ENCODE results near the gene LRRC75B.

LRRC75B gene

GRCh38 chr22:24576778-24577177 is 16.1 kb downstream of the LRRC75B start:
- TF ChIP-seq POLR2AphosphoS5 (IDR thresholded peaks at IDR 0.05; ENCODE audit: low read depth, low read length) (no peak), SIN3A (IDR thresholded peaks at IDR 0.05; ENCODE audit: borderline replicate concordance, insufficient read depth, low read length) (no peak), TAF1 (IDR thresholded peaks at IDR 0.05; ENCODE audit: borderline replicate concordance, insufficient read depth, low read length) (no peak), FOXP2 (optimal IDR thresholded peaks at IDR 0.05; ENCODE audit: borderline replicate concordance, extremely low read depth, extremely low read length, insufficient read depth) (no peak), REST (IDR thresholded peaks at IDR 0.05; ENCODE audit: insufficient read depth in 1 of 2, low read depth in 2 of 2, low read length in 2 of 2) (no peak)

- TF ChIP-seq SIN3A (IDR thresholded peaks at IDR 0.05; ENCODE audit: borderline replicate concordance, insufficient read depth, low read length) (no peak), REST (IDR thresholded peaks at IDR 0.05; ENCODE audit: insufficient read depth in 1 of 2, low read depth in 2 of 2, low read length in 2 of 2) (no peak)
Observed at GRCh38 chr22:24571266-24571665, 21.6 kb downstream of the LRRC75B start.

GRCh38 chr22:24567668-24568067 is 25.2 kb downstream of the LRRC75B start:
- TF ChIP-seq REST (IDR thresholded peaks at IDR 0.05; ENCODE audit: insufficient read depth in 1 of 2, low read depth in 2 of 2, low read length in 2 of 2) (no peak), POLR2AphosphoS5 (IDR thresholded peaks at IDR 0.05; ENCODE audit: low read depth, low read length) (no peak), SIN3A (IDR thresholded peaks at IDR 0.05; ENCODE audit: borderline replicate concordance, insufficient read depth, low read length) (no peak), TAF1 (IDR thresholded peaks at IDR 0.05; ENCODE audit: borderline replicate concordance, insufficient read depth, low read length) (no peak), FOXP2 (optimal IDR thresholded peaks at IDR 0.05; ENCODE audit: borderline replicate concordance, extremely low read depth, extremely low read length, insufficient read depth) (no peak)

- no peak for TF ChIP-seq TAF1 (IDR thresholded peaks at IDR 0.05; ENCODE audit: borderline replicate concordance, insufficient read depth, low read length)
- no peak for TF ChIP-seq POLR2AphosphoS5 (IDR thresholded peaks at IDR 0.05; ENCODE audit: low read depth, low read length)
- TF ChIP-seq FOXP2 (optimal IDR thresholded peaks at IDR 0.05; ENCODE audit: borderline replicate concordance, extremely low read depth, extremely low read length, insufficient read depth) = no peak
- TF ChIP-seq REST (IDR thresholded peaks at IDR 0.05; ENCODE audit: insufficient read depth in 1 of 2, low read depth in 2 of 2, low read length in 2 of 2) = no peak
- TF ChIP-seq SIN3A (IDR thresholded peaks at IDR 0.05; ENCODE audit: borderline replicate concordance, insufficient read depth, low read length) = no peak
Observed at GRCh38 chr22:24566899-24567511, 25.9 kb downstream of the LRRC75B start.

- TF ChIP-seq POLR2AphosphoS5 (IDR thresholded peaks at IDR 0.05; ENCODE audit: low read depth, low read length) (no peak), TAF1 (IDR thresholded peaks at IDR 0.05; ENCODE audit: borderline replicate concordance, insufficient read depth, low read length) (no peak), REST (IDR thresholded peaks at IDR 0.05; ENCODE audit: insufficient read depth in 1 of 2, low read depth in 2 of 2, low read length in 2 of 2) (no peak), SIN3A (IDR thresholded peaks at IDR 0.05; ENCODE audit: borderline replicate concordance, insufficient read depth, low read length) (no peak), FOXP2 (optimal IDR thresholded peaks at IDR 0.05; ENCODE audit: borderline replicate concordance, extremely low read depth, extremely low read length, insufficient read depth) (no peak)
Observed at GRCh38 chr22:24565077-24565476, 27.8 kb downstream of the LRRC75B start.

Data from PFSK-1 (cell line).